Prostate gland (tissue), 2 donors: ENCODE results near the gene PRPSAP1. TPM values are rescaled to one million over a fixed set of nuclear protein-coding genes. Genes with fewer than 3 reads are reported as not detected.

Experiments
- DNase-seq: peaks from one replicate; pipeline ENCODE4 v3.0.0-alpha.2; 2019; ENCODE audit warnings: low spot score
- H3K27ac ChIP-seq, 2 donors: fragments of 200-600 bp; sonication (generic); 2 replicates each; pipeline ENCODE4 v1.5.1; 2017 to 2019
- H3K27me3 ChIP-seq: fragments of 200-600 bp; sonication (generic); replicated peaks from 2 replicates; pipeline ENCODE4 v1.5.1; 2019; ENCODE audit not compliant: insufficient read depth
- H3K36me3 ChIP-seq, 2 donors: fragments of 200-600 bp; sonication (generic); 1 replicate in 1 of 2; 2 replicates in 1 of 2; pipeline versions ENCODE4 v1.5.1 to v1.8.1; 2017 to 2019
- H3K4me1 ChIP-seq: fragments of 200-600 bp; sonication (generic); replicated peaks from 2 replicates; pipeline ENCODE4 v1.5.1; 2019
- H3K4me3 ChIP-seq, 2 donors: fragments of 200-600 bp; sonication (generic); 2 replicates each; pipeline ENCODE4 v1.5.1; 2017 to 2019
- H3K9me3 ChIP-seq: fragments of 200-600 bp; sonication (generic); 2 replicates; pipeline ENCODE4 v1.5.1; 2017
- CTCF ChIP-seq, 4 experiments: fragments of 200-600 bp in 2 of 4; fragments of 450-650 bp in 2 of 4; sonication (generic) in 2 of 4; IDR thresholded peaks; 1 replicate in 3 of 4; 2 replicates in 1 of 4; pipeline ENCODE4 v1.5.1; 2016 to 2019; ENCODE audit warnings: antibody characterized with exemption in 4 of 4, mild to moderate bottlenecking in 2 of 4, moderate library complexity in 2 of 4
- POLR2A ChIP-seq: fragments of 450-650 bp; IDR thresholded peaks from one replicate; pipeline ENCODE4 v1.6.1; 2016; ENCODE audit warnings: antibody characterized with exemption, mild to moderate bottlenecking
- POLR2AphosphoS5 ChIP-seq: sonication (generic); formaldehyde crosslinking; IDR thresholded peaks from one replicate; pipeline ENCODE4 v1.6.1; 2017; ENCODE audit warnings: antibody characterized with exemption
- WGBS: methylation state at CpG from one replicate; pipeline ENCODE4 v1.1.5; 2018; 5-methylcytosine and 5-hydroxymethylcytosine counted together
- intact Hi-C: fragments of 100-400 bp; cut with DNase I; formaldehyde crosslinking; loops from one replicate; pipeline ENCODE4 v1.14.2; 2022
- total RNA-seq, 2 donors: library from RNA; depleted of rRNA; stranded (reverse); fragments of >200 nt; gene quantifications; one replicate each; pipeline ENCODE4 v1.1.0, GENCODE V29; 2016

Gene PRPSAP1
- total RNA-seq, 2 donors from 2014 or later: 51.5 to 115 TPM

GRCh38 chr17:76386966-76387765 is 33.5 kb upstream of the PRPSAP1 start:
- Histone ChIP-seq H3K4me1 (no peaks in the 10 kb centered on the region), H3K27ac (no peak overlapping the region), H3K36me3 (no peaks in the 10 kb centered on the region), H3K9me3 (no peaks in the 10 kb centered on the region), H3K27me3 (no peaks in the 10 kb centered on the region), H3K4me3 (no peak overlapping the region)
- no peak for DNase-seq
- WGBS: 90% methylated on average over 30 of the region's 31 CpGs
- no peak for TF ChIP-seq CTCF (IDR thresholded peaks at IDR 0.05)
- no peak for TF ChIP-seq POLR2A
- TF ChIP-seq POLR2AphosphoS5: no peak
- intact Hi-C loops: no loop called here

- H3K36me3 ChIP-seq: no peaks in the 10 kb centered on the region
- 19% methylated on average over 32 of the region's 52 CpGs for WGBS
- TF ChIP-seq POLR2AphosphoS5: peak; percentile 46
- peak; percentile 73 to 89 (median 83) for TF ChIP-seq CTCF (IDR thresholded peaks at IDR 0.05)
- peak; percentile 2 for TF ChIP-seq POLR2A
- intact Hi-C loops: no loop called here
- no peaks in the 10 kb centered on the region for H3K9me3 ChIP-seq
- peak; percentile 63 for DNase-seq
- H3K4me3 ChIP-seq: peak overlapping the region; percentile 45 to 50
- no peaks in the 10 kb centered on the region for H3K4me1 ChIP-seq
- H3K27ac ChIP-seq: no peak overlapping the region
- no peaks in the 10 kb centered on the region for H3K27me3 ChIP-seq
These were observed 32.4 kb upstream of the PRPSAP1 start for GRCh38 chr17:76385892-76386786.

GRCh38 chr17:76384987-76385891 is 31.5 kb upstream of the PRPSAP1 start:
- H3K9me3 ChIP-seq: no peaks in the 10 kb centered on the region
- no peaks in the 10 kb centered on the region for H3K36me3 ChIP-seq
- H3K27me3 ChIP-seq: no peaks in the 10 kb centered on the region
- H3K27ac ChIP-seq: peak overlapping the region; percentile 69 to 76
- H3K4me3 ChIP-seq: peak overlapping the region; percentile 45 to 50
- DNase-seq: no peak
- intact Hi-C loops: no loop called here
- H3K4me1 ChIP-seq: no peaks in the 10 kb centered on the region
- TF ChIP-seq POLR2A (peak; percentile 10), CTCF (IDR thresholded peaks at IDR 0.05) (no peak)
- WGBS: under 1% methylated on average over 51 of the region's 74 CpGs

- no peaks in the 10 kb centered on the region for H3K27me3 ChIP-seq
- H3K36me3 ChIP-seq: no peaks in the 10 kb centered on the region
- H3K4me3 ChIP-seq: peak within 1 kb of the TSS; percentile 45 to 50
- peak; percentile 46 for DNase-seq
- H3K4me1 ChIP-seq: no peaks in the 10 kb centered on the region
- intact Hi-C loops: no loop called here
- TF ChIP-seq POLR2A: peak; percentile 37
- no peak for TF ChIP-seq POLR2AphosphoS5
- TF ChIP-seq CTCF (IDR thresholded peaks at IDR 0.05): peak in 1 of 4 experiments; percentile 4
- no peaks in the 10 kb centered on the region for H3K9me3 ChIP-seq
- H3K27ac ChIP-seq: peak within 1 kb of the TSS; percentile 69 to 76
- 0% methylated on average over 56 of the region's 118 CpGs for WGBS
These were observed 30.7 kb upstream of the PRPSAP1 start, which contains the start of gene SPHK1 for GRCh38 chr17:76384222-76384986. Gene SPHK1, plus strand, starts transcription at chr17:76384609. Its CDS starts 1,036 bp downstream, at chr17:76385645.
